Endothelial cell of umbilical vein (primary cell): ENCODE data around the gene CHST11. TPM values are rescaled to one million over a fixed set of nuclear protein-coding genes. Genes with fewer than 3 reads are reported as not detected.

Experiments used
- BruUV-seq: library from RNA; stranded (reverse); fragments of 400-500 nt; replicated peaks from 2 replicates; lab custom pipeline; 2021; lab: Mats Ljungman, UMichigan
- CTCF ChIA-PET: fragments of 300-600, 350-600 bp; sonication (Branson Sonifier 250); formaldehyde crosslinking; loops from one replicate; lab custom pipeline; 2021; ENCODE audit warnings: antibody characterized with exemption, inconsistent platforms; lab: Charles Lee
- POLR2A ChIA-PET: fragments of 300-600, 350-600 bp; sonication (Branson Sonifier 250); formaldehyde crosslinking; loops from one replicate; lab custom pipeline; 2021; ENCODE audit warnings: antibody characterized with exemption, inconsistent platforms; lab: Charles Lee
- DNase-seq: peaks from one replicate; pipeline ENCODE4 v3.0.0-alpha.2; 2011; ENCODE audit warnings: low read depth, low spot score
- FAIRE-seq: peaks from 2 replicates; lab custom pipeline; 2011; peaks lifted over from hg19 to GRCh38; lab: Jason Lieb, UNC
- H2AFZ ChIP-seq: 2 replicates; pipeline ENCODE4 v1.6.0; 2012; ENCODE audit warnings: low read depth, low read length, control low read depth, inconsistent platforms
- H3K27ac ChIP-seq: 2 replicates; pipeline ENCODE4 v1.5.1; 2011; ENCODE audit warnings: low read depth, mild to moderate bottlenecking, control low read depth, low read length, moderate library complexity; ENCODE audit not compliant: insufficient read depth
- H3K27me3 ChIP-seq, 2 experiments: 2 replicates each; pipeline versions ENCODE4 v1.6.0 to v1.6.1; 2011; ENCODE audit warnings: low read length in 2 of 2, mixed read lengths in 1 of 2; ENCODE audit not compliant: control insufficient read depth in 2 of 2, insufficient read depth in 2 of 2
- H3K36me3 ChIP-seq, 2 experiments: 2 replicates in 1 of 2; 3 replicates in 1 of 2; pipeline ENCODE4 v1.5.1; 2011; ENCODE audit warnings: low read length in 2 of 2, mild to moderate bottlenecking in 1 of 2, moderate library complexity in 1 of 2; ENCODE audit not compliant: control insufficient read depth in 2 of 2, insufficient read depth in 2 of 2; ENCODE audit errors: extremely low read depth in 1 of 2
- H3K4me1 ChIP-seq: 3 replicates; pipeline ENCODE4 v1.5.1; 2011; ENCODE audit warnings: mild to moderate bottlenecking, low read length; ENCODE audit not compliant: control insufficient read depth, insufficient read depth; ENCODE audit errors: extremely low read depth
- H3K4me2 ChIP-seq: 2 replicates; pipeline ENCODE4 v1.6.1; 2011; ENCODE audit warnings: low read length, control low read depth, mixed read lengths; ENCODE audit not compliant: insufficient read depth
- H3K4me3 ChIP-seq, 3 experiments: fragments of 200-600 bp in 1 of 3; sonication (generic), shearing (Covaris generic) in 1 of 3; replicated peaks in 1 of 3; 2 replicates each; pipeline ENCODE4 v1.5.1; 2011 to 2016; ENCODE audit warnings: control low read depth in 3 of 3, low read length in 3 of 3, mild to moderate bottlenecking in 2 of 3, inconsistent platforms in 1 of 3, low read depth in 1 of 3, moderate library complexity in 1 of 3; ENCODE audit not compliant: insufficient read depth in 1 of 3
- H3K79me2 ChIP-seq: 2 replicates; pipeline ENCODE4 v1.6.0; 2012; ENCODE audit warnings: low read length, inconsistent platforms; ENCODE audit not compliant: control insufficient read depth, insufficient read depth
- H3K9ac ChIP-seq: replicated peaks from 2 replicates; pipeline ENCODE3; 2011; ENCODE audit warnings: low read length, control low read depth; ENCODE audit not compliant: insufficient read depth; ENCODE audit errors: extremely low read depth
- H3K9me1 ChIP-seq: replicated peaks from 3 replicates; pipeline ENCODE4 v1.6.0; 2011; ENCODE audit warnings: mild to moderate bottlenecking, low read length; ENCODE audit not compliant: control insufficient read depth, insufficient read depth; ENCODE audit errors: extremely low read depth
- H3K9me3 ChIP-seq: replicated peaks from 2 replicates; pipeline ENCODE4 v1.5.1; 2012; ENCODE audit warnings: low read length, inconsistent platforms; ENCODE audit not compliant: control insufficient read depth, insufficient read depth
- H4K20me1 ChIP-seq: replicated peaks from 2 replicates; pipeline ENCODE3; 2011; ENCODE audit warnings: mild to moderate bottlenecking, low read length; ENCODE audit not compliant: control insufficient read depth, insufficient read depth; ENCODE audit errors: extremely low read depth
- EZH2 ChIP-seq: IDR thresholded peaks from 2 replicates; pipeline ENCODE4 v1.6.1; 2012; ENCODE audit warnings: borderline replicate concordance, low read depth, mild to moderate bottlenecking, moderate library complexity, low read length, inconsistent platforms; ENCODE audit not compliant: severe bottlenecking
- FOS ChIP-seq: IDR thresholded peaks from 2 replicates; pipeline ENCODE4 v1.6.1; 2011; ENCODE audit warnings: mild to moderate bottlenecking, low read length, moderate library complexity, borderline replicate concordance; ENCODE audit not compliant: insufficient read depth
- GATA2 ChIP-seq: IDR thresholded peaks from 2 replicates; pipeline ENCODE4 v1.7.0; 2011; ENCODE audit warnings: low read depth, mild to moderate bottlenecking, moderate library complexity, mixed read lengths, low read length; ENCODE audit not compliant: insufficient read length, insufficient read depth
- JUN ChIP-seq: IDR thresholded peaks from 2 replicates; pipeline ENCODE4 v1.6.1; 2011; ENCODE audit warnings: borderline replicate concordance, low read depth; ENCODE audit not compliant: insufficient read length, insufficient read depth
- MYC ChIP-seq: IDR thresholded peaks from one replicate; pipeline ENCODE4 v1.6.1; 2011; ENCODE audit warnings: mild to moderate bottlenecking, low read depth, low read length
- dilution Hi-C: fragments of 300-500 bp; cut with MboI; formaldehyde crosslinking; loops from one replicate; pipeline ENCODE4 v1.15.0; 2019; ENCODE audit warnings: low sequenced_read_pairs; ENCODE audit not compliant: extremely low pct_ligation_motif_present
- intact Hi-C: fragments of 100-400 bp; cut with micrococcal nuclease; formaldehyde crosslinking; loops from one replicate; pipeline ENCODE4 v1.10.0; 2022
- polyA plus RNA-seq, 4 experiments: library from polyadenylated mRNA; depleted of rRNA in 3 of 4; stranded (reverse) in 3 of 4; unstranded in 1 of 4; fragments of >200 nt; gene quantifications; 2 replicates each; pipeline versions ENCODE4 v1.2.1 to v1.2.3, GENCODE V29; 2011 to 2012; ENCODE audit warnings: missing spikeins in 1 of 4
- total RNA-seq: library from RNA; stranded (reverse); gene quantifications from 2 replicates; pipeline ENCODE4 v1.2.3, GENCODE V29; 2021
- TF ChIP-seq, protein P1 (sequence below), 2 donors: IDR thresholded peaks; 1 replicate in 1 of 2; 2 replicates in 1 of 2; pipeline ENCODE4 v1.5.1; 2011; ENCODE audit warnings: low read length in 2 of 2, mild to moderate bottlenecking in 2 of 2, moderate library complexity in 2 of 2, control low read depth in 1 of 2, inconsistent platforms in 1 of 2, low read depth in 1 of 2; ENCODE audit not compliant: insufficient read depth in 1 of 2; ENCODE audit errors: extremely low read depth in 1 of 2

CHST11 gene
- total and polyA plus RNA-seq, 2 donors (not counting 3 experiments of a cell fraction or from before 2014, with no cell fraction given) = 19.7 to 20.9 TPM

DNA sequence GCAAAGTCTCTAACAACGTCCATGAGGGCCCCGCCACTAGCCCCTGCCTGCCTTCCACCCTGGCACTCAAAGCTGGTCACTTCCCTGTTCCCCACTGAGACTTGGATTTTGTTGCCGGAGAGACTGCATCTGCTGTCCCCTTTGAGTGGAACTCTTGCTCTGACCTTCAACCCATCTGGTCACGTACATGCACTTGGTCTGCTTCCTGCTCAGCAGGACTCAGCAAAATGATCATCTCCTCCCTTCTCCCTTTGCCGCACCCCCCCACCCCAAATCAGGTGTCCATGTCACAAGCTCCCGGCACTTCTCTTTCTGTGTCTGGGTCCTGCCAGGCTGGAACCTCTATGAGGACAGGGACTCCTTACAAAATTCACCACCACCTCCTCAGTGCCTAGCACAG is 180.9 kb downstream of the CHST11 start:
- Histone ChIP-seq H3K9ac (no peak overlapping the region), H3K36me3 (no peaks in the 10 kb centered on the region), H3K79me2 (no peaks in the 10 kb centered on the region), H3K9me1 (no peaks in the 10 kb centered on the region), H3K27ac (no peak overlapping the region), H3K4me3 (no peak overlapping the region), H4K20me1 (no peaks in the 10 kb centered on the region), H3K4me1 (no peaks in the 10 kb centered on the region), H3K4me2 (no peak overlapping the region), H3K27me3 (no peaks in the 10 kb centered on the region), H2AFZ (no peak overlapping the region), H3K9me3 (no peaks in the 10 kb centered on the region)
- FAIRE-seq (no peak), DNase-seq (no peak)
- dilution Hi-C loops (no loop called here), intact Hi-C loops (no loop called here)
- POLR2A ChIA-PET = no interaction called here
- TF ChIP-seq, protein P1, sequence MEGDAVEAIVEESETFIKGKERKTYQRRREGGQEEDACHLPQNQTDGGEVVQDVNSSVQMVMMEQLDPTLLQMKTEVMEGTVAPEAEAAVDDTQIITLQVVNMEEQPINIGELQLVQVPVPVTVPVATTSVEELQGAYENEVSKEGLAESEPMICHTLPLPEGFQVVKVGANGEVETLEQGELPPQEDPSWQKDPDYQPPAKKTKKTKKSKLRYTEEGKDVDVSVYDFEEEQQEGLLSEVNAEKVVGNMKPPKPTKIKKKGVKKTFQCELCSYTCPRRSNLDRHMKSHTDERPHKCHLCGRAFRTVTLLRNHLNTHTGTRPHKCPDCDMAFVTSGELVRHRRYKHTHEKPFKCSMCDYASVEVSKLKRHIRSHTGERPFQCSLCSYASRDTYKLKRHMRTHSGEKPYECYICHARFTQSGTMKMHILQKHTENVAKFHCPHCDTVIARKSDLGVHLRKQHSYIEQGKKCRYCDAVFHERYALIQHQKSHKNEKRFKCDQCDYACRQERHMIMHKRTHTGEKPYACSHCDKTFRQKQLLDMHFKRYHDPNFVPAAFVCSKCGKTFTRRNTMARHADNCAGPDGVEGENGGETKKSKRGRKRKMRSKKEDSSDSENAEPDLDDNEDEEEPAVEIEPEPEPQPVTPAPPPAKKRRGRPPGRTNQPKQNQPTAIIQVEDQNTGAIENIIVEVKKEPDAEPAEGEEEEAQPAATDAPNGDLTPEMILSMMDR (IDR thresholded peaks at IDR 0.05; ENCODE audit: extremely low read depth in 1 of 2, insufficient read depth in 1 of 2, low read depth in 1 of 2, low read length in 2 of 2) = no peak
- no peak for TF ChIP-seq EZH2
- BruUV-seq = no TSS peak
- CTCF ChIA-PET = interaction anchor here (0.6 to 1.0 kb wide), 3 partner anchors 15 to 256 kb away, joined by 3 to 6 read pairs (median 5); no protein-coding TSS in a partner anchor

DNA sequence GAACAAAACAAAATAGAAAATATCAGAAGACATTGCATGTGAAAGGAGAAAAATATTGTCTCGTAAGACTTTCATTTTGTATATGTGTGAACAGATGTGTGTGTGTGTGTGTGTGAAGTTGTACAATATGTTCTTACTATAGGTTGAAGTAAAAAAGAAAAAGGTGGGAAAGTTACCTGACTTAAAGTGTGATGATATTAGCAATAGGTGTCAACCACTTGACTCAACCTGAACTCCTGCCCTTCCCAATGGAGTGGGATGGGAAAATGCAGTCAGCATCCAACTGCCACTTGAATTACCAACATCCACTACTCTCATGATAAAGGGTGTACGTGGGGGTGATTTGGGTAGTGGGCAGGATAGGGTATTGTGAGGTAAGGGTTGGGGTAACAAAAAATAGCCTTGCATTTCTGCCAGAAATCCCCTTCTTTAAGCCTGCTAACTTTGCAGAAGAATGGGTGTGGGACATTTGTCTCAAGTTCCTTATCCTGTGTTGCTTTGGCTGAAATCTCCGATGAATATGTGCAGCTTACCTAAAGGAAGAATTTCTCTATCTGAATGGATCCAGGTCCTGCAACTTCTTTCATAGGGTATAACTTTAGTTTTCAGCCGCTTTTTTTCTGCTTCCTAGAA is 181.6 kb downstream of the CHST11 start:
- dilution Hi-C loops = no loop called here
- no peak overlapping the region for H3K4me2 ChIP-seq
- no peak overlapping the region for H2AFZ ChIP-seq
- intact Hi-C loops = no loop called here
- ChIA-PET POLR2A (no interaction called here), CTCF (no interaction called here)
- no peak for FAIRE-seq
- no peaks in the 10 kb centered on the region for H3K4me1 ChIP-seq
- H3K9ac ChIP-seq = no peak overlapping the region
- H3K36me3 ChIP-seq = no peaks in the 10 kb centered on the region
- H4K20me1 ChIP-seq = peaks cover 1% of the 10 kb centered on the region
- H3K4me3 ChIP-seq = no peak overlapping the region
- no peaks in the 10 kb centered on the region for H3K27me3 ChIP-seq
- H3K9me1 ChIP-seq = no peaks in the 10 kb centered on the region
- H3K9me3 ChIP-seq = no peaks in the 10 kb centered on the region
- H3K27ac ChIP-seq = no peak overlapping the region
- TF ChIP-seq GATA2 = no peak
- TF ChIP-seq EZH2 = no peak
- no peak for TF ChIP-seq FOS
- no peak for TF ChIP-seq MYC
- TF ChIP-seq JUN = no peak
- BruUV-seq = no TSS peak
- DNase-seq = no peak
- H3K79me2 ChIP-seq = no peaks in the 10 kb centered on the region
